ENCODE data around the gene NR6A1.

NR6A1 gene

DNA sequence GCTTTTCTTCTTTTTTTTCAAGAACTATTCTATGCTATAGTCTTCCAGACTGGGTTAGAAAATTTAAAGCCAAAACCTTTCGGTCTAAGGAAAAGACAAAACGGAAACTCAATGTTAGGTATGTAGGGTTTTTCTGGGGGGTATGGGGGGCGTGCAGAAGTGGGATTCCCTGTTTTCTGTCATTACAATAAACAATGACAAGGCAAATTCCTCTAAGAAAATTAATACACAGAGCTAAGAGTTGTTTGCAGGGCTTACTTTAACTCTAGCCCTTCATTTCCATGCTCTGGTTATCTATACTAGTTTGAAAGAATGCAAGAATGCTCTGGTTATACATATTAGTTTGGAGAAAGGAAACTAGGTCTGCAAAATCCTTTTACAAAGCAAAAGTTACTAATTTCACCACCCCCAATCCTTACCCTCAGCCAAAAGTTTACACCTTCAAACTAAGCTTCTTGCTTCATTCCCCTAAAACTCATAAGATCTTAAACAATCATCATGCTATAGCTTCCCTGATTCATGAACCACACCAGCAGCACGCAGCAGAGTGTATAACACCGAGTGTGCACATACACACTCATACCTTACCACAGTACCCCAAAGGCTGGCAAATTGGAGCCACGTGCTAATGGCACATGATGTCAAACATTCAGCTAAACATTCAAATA is 174.8 kb downstream of the NR6A1 start:
- Histone ChIP-seq H2BK120ac (ENCODE audit: low read depth, low read length) (no peak overlapping the region), H2BK5ac (ENCODE audit: low read length) (no peak overlapping the region), H3K23ac (ENCODE audit: low read length) (no peak overlapping the region), H3K79me2 (ENCODE audit: control insufficient read depth, insufficient read depth, low read length) (peaks cover 2% of the 10 kb centered on the region), H3K4me3 (ENCODE audit: low read length) (no peak overlapping the region), H3K27ac (ENCODE audit: low read depth, low read length) (no peak overlapping the region), H3K79me1 (ENCODE audit: low read length) (peaks cover 3% of the 10 kb centered on the region), H3K4me2 (ENCODE audit: low read length) (no peak overlapping the region), H3K56ac (ENCODE audit: low read length) (no peak overlapping the region), H3K18ac (ENCODE audit: low read length) (peak overlapping the region; percentile 30), H3K4ac (ENCODE audit: low read depth, low read length) (peak overlapping the region; percentile 70), H3K36me3 (ENCODE audit: control insufficient read depth, insufficient read depth, low read length) (no peaks in the 10 kb centered on the region), H4K8ac (ENCODE audit: low read depth, low read length) (no peak overlapping the region), H3K27me3 (ENCODE audit: insufficient read depth, low read length, poor library complexity) (no peaks in the 10 kb centered on the region), H4K5ac (ENCODE audit: low read length) (no peak overlapping the region), H3K4me1 (ENCODE audit: control insufficient read depth, low read depth, low read length) (peaks cover 35% of the 10 kb centered on the region), H2BK15ac (replicated peaks; ENCODE audit: low read depth) (no peak overlapping the region), H2AK5ac (ENCODE audit: low read length) (no peak overlapping the region), H3K9ac (ENCODE audit: low read length) (peak overlapping the region; percentile 0)
- DNase-seq, result no peak
- whole genome bisulfite sequencing (ENCODE audit: extremely low coverage, insufficient coverage, low lambda C conversion rate), result no CpG with 5 or more reads among the region's 6 CpGs

DNA sequence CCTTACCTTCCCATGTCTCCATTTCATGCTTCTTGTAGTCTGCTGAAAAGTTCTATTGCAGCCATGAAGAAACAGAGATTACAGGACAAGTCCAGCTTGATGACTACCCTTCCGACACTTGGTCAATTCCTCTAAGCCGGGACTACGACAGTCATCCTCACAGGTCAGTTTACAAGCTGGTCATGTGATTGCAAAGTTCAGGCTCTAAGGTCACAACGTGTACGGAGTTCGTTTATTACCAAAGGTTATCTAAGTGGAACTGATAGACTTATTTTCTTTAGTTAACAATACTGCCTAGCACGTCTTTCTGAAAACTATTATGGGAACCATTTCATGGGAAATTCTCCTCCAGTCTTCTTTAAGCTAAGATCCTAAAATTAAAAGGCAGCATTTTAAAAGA is 175.4 kb downstream of the NR6A1 start:
- Histone ChIP-seq H3K4me2 (ENCODE audit: low read length) (no peak overlapping the region), H3K56ac (ENCODE audit: low read length) (peak overlapping the region; percentile 75), H3K36me3 (ENCODE audit: control insufficient read depth, insufficient read depth, low read length) (no peaks in the 10 kb centered on the region), H3K79me2 (ENCODE audit: control insufficient read depth, insufficient read depth, low read length) (peaks cover 2% of the 10 kb centered on the region), H3K9ac (ENCODE audit: low read length) (no peak overlapping the region), H3K4me3 (ENCODE audit: low read length) (no peak overlapping the region), H3K27me3 (ENCODE audit: insufficient read depth, low read length, poor library complexity) (no peaks in the 10 kb centered on the region), H3K23ac (ENCODE audit: low read length) (no peak overlapping the region), H4K5ac (ENCODE audit: low read length) (no peak overlapping the region), H3K4ac (ENCODE audit: low read depth, low read length) (no peak overlapping the region), H3K18ac (ENCODE audit: low read length) (peak overlapping the region; percentile 68), H3K4me1 (ENCODE audit: control insufficient read depth, low read depth, low read length) (peaks cover 40% of the 10 kb centered on the region), H2BK120ac (ENCODE audit: low read depth, low read length) (peak overlapping the region; percentile 96), H2BK15ac (replicated peaks; ENCODE audit: low read depth) (peak overlapping the region; percentile 99), H4K8ac (ENCODE audit: low read depth, low read length) (no peak overlapping the region), H2BK5ac (ENCODE audit: low read length) (peak overlapping the region; percentile 14), H3K79me1 (ENCODE audit: low read length) (peaks cover 3% of the 10 kb centered on the region), H3K27ac (ENCODE audit: low read depth, low read length) (no peak overlapping the region), H2AK5ac (ENCODE audit: low read length) (peak overlapping the region; percentile 23)
- peak; percentile 49 for DNase-seq
- WGBS (ENCODE audit: extremely low coverage, insufficient coverage, low lambda C conversion rate), result no CpG with 5 or more reads among the region's 7 CpGs

DNA sequence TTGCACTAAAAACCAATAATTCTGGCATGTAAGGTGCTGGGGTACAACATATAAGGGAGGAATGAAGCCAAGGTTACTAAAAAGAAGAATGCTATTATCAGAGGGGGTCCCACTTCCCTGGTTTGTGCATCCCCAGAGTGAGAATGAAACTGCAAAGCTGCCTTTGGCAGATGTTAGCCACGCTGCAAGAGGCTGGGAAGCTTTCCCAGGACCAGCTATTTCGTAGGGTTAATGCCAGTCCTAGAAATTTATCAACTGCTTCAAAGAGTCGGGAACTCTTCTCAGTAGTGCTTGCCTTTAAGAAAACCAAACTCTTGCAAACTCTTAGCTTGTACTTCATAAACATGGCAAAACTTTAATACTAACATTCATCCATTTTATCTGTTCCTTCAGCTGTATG is 176.4 kb downstream of the NR6A1 start:
- Histone ChIP-seq H3K4me1 (ENCODE audit: control insufficient read depth, low read depth, low read length) (peaks cover 42% of the 10 kb centered on the region), H3K56ac (ENCODE audit: low read length) (peak overlapping the region; percentile 54), H2BK5ac (ENCODE audit: low read length) (peak overlapping the region; percentile 12), H4K8ac (ENCODE audit: low read depth, low read length) (no peak overlapping the region), H3K27ac (ENCODE audit: low read depth, low read length) (peak overlapping the region; percentile 72), H3K4me3 (ENCODE audit: low read length) (no peak overlapping the region), H3K9ac (ENCODE audit: low read length) (peak overlapping the region; percentile 12), H3K36me3 (ENCODE audit: control insufficient read depth, insufficient read depth, low read length) (no peaks in the 10 kb centered on the region), H3K18ac (ENCODE audit: low read length) (peak overlapping the region; percentile 61), H2BK15ac (replicated peaks; ENCODE audit: low read depth) (peak overlapping the region; percentile 99), H3K79me2 (ENCODE audit: control insufficient read depth, insufficient read depth, low read length) (peaks cover 2% of the 10 kb centered on the region), H2BK120ac (ENCODE audit: low read depth, low read length) (no peak overlapping the region), H3K4ac (ENCODE audit: low read depth, low read length) (no peak overlapping the region), H3K4me2 (ENCODE audit: low read length) (no peak overlapping the region), H4K5ac (ENCODE audit: low read length) (no peak overlapping the region), H3K27me3 (ENCODE audit: insufficient read depth, low read length, poor library complexity) (no peaks in the 10 kb centered on the region), H3K23ac (ENCODE audit: low read length) (no peak overlapping the region), H2AK5ac (ENCODE audit: low read length) (peak overlapping the region; percentile 8), H3K79me1 (ENCODE audit: low read length) (peaks cover 3% of the 10 kb centered on the region)
- WGBS (ENCODE audit: extremely low coverage, insufficient coverage, low lambda C conversion rate), result no CpG with 5 or more reads among the region's 3 CpGs
- DNase-seq, result peak; percentile 47

DNA sequence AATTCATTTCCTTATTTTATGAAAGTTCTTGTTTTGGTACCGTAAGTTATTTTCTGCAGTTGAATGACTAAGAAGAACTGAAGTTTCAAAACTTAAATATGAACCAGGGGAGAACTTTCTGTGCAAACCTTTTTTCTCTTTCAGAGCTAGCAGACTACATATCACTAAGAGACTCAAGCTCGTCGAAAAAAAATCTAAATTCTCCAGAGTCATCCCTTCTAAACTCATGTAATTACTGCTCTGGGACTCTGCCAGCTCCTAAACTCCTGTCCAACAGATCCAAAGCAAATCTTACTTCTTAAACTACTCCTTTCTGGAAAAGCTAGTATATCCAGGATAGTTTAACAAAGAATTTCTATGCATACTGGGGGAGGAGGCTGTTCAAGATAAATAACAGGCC is 176.9 kb downstream of the NR6A1 start:
- H2BK15ac ChIP-seq (replicated peaks; ENCODE audit: low read depth), result peak overlapping the region; percentile 57
- no peak overlapping the region for H4K8ac ChIP-seq (ENCODE audit: low read depth, low read length)
- peak overlapping the region; percentile 73 for H2BK120ac ChIP-seq (ENCODE audit: low read depth, low read length)
- no peak overlapping the region for H3K4ac ChIP-seq (ENCODE audit: low read depth, low read length)
- H3K79me2 ChIP-seq (ENCODE audit: control insufficient read depth, insufficient read depth, low read length), result peaks cover 2% of the 10 kb centered on the region
- peak overlapping the region; percentile 66 for H3K56ac ChIP-seq (ENCODE audit: low read length)
- no peak overlapping the region for H3K27ac ChIP-seq (ENCODE audit: low read depth, low read length)
- H3K4me3 ChIP-seq (ENCODE audit: low read length), result no peak overlapping the region
- peaks cover 3% of the 10 kb centered on the region for H3K79me1 ChIP-seq (ENCODE audit: low read length)
- H3K4me1 ChIP-seq (ENCODE audit: control insufficient read depth, low read depth, low read length), result peaks cover 42% of the 10 kb centered on the region
- H3K9ac ChIP-seq (ENCODE audit: low read length), result peak overlapping the region; percentile 42
- no peaks in the 10 kb centered on the region for H3K36me3 ChIP-seq (ENCODE audit: control insufficient read depth, insufficient read depth, low read length)
- no peak overlapping the region for H4K5ac ChIP-seq (ENCODE audit: low read length)
- H3K23ac ChIP-seq (ENCODE audit: low read length), result no peak overlapping the region
- no CpG with 5 or more reads among the region's 3 CpGs for WGBS (ENCODE audit: extremely low coverage, insufficient coverage, low lambda C conversion rate)
- no peaks in the 10 kb centered on the region for H3K27me3 ChIP-seq (ENCODE audit: insufficient read depth, low read length, poor library complexity)
- H2BK5ac ChIP-seq (ENCODE audit: low read length), result peak overlapping the region; percentile 77
- H2AK5ac ChIP-seq (ENCODE audit: low read length), result no peak overlapping the region
- no peak for DNase-seq
- H3K4me2 ChIP-seq (ENCODE audit: low read length), result no peak overlapping the region
- H3K18ac ChIP-seq (ENCODE audit: low read length), result peak overlapping the region; percentile 84

DNA sequence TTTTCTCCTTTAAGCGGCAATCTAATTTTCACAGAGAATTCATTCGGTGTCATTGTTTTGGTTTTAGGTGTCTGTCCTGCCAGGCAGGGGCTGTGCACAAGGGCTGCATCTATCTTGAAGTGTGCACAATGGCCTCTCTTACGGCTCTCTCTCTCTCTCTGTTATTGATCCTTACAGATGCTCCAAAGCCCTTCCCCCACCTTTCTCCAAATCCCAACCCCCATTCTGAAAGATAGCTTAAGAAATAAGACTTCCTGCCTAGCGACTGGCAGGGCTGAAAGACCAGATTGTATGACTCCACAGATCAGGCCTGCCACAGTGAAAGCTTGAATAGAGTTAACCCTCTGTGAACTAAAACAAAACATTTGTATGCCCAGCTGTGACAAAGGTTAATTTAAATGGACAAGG is 177.5 kb downstream of the NR6A1 start:
- peak overlapping the region; percentile 71 for H3K56ac ChIP-seq (ENCODE audit: low read length)
- H3K36me3 ChIP-seq (ENCODE audit: control insufficient read depth, insufficient read depth, low read length), result no peaks in the 10 kb centered on the region
- H4K5ac ChIP-seq (ENCODE audit: low read length), result no peak overlapping the region
- H3K27me3 ChIP-seq (ENCODE audit: insufficient read depth, low read length, poor library complexity), result no peaks in the 10 kb centered on the region
- H3K4me1 ChIP-seq (ENCODE audit: control insufficient read depth, low read depth, low read length), result peaks cover 42% of the 10 kb centered on the region
- DNase-seq, result peak; percentile 94
- H3K79me2 ChIP-seq (ENCODE audit: control insufficient read depth, insufficient read depth, low read length), result peaks cover 2% of the 10 kb centered on the region
- H2AK5ac ChIP-seq (ENCODE audit: low read length), result no peak overlapping the region
- no CpG with 5 or more reads among the region's 4 CpGs for WGBS (ENCODE audit: extremely low coverage, insufficient coverage, low lambda C conversion rate)
- H2BK5ac ChIP-seq (ENCODE audit: low read length), result peak overlapping the region; percentile 83
- H3K23ac ChIP-seq (ENCODE audit: low read length), result no peak overlapping the region
- H3K27ac ChIP-seq (ENCODE audit: low read depth, low read length), result peak overlapping the region; percentile 77
- H3K18ac ChIP-seq (ENCODE audit: low read length), result peak overlapping the region; percentile 97
- H3K79me1 ChIP-seq (ENCODE audit: low read length), result peaks cover 3% of the 10 kb centered on the region
- no peak overlapping the region for H2BK120ac ChIP-seq (ENCODE audit: low read depth, low read length)
- H2BK15ac ChIP-seq (replicated peaks; ENCODE audit: low read depth), result peak overlapping the region; percentile 57
- H3K4ac ChIP-seq (ENCODE audit: low read depth, low read length), result no peak overlapping the region
- peak overlapping the region; percentile 14 for H3K9ac ChIP-seq (ENCODE audit: low read length)
- H3K4me3 ChIP-seq (ENCODE audit: low read length), result no peak overlapping the region
- no peak overlapping the region for H4K8ac ChIP-seq (ENCODE audit: low read depth, low read length)
- H3K4me2 ChIP-seq (ENCODE audit: low read length), result peak overlapping the region; percentile 9

DNA sequence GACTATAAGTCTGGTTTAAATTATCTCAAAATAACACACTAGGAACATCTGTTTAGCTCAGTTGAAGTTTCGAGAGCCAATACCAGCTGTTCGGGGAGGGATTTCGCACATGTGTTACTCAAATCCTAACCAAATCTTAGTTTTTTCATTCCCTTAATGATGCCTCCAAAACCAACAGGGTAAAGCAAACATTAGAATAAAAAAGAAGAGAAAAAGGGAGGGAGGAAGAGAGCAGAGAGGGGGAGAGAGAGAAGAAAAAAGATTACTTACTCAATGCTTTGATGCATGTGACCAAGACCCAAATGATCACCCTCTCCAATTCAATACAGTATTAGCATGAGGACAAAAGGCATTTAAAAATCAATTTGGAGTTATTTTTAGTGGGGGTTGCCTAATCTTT is 177.9 kb downstream of the NR6A1 start:
- peak overlapping the region; percentile 77 for H3K27ac ChIP-seq (ENCODE audit: low read depth, low read length)
- no peak overlapping the region for H2BK120ac ChIP-seq (ENCODE audit: low read depth, low read length)

More for the DNA sequence above, 177.9 kb downstream of the NR6A1 start:
- Histone ChIP-seq H2BK5ac (ENCODE audit: low read length) (peak overlapping the region; percentile 4), H4K5ac (ENCODE audit: low read length) (no peak overlapping the region), H2BK15ac (replicated peaks; ENCODE audit: low read depth) (peak overlapping the region; percentile 57), H3K4me2 (ENCODE audit: low read length) (peak overlapping the region; percentile 9), H3K27me3 (ENCODE audit: insufficient read depth, low read length, poor library complexity) (no peaks in the 10 kb centered on the region), H3K56ac (ENCODE audit: low read length) (peak overlapping the region; percentile 71), H3K9ac (ENCODE audit: low read length) (peak overlapping the region; percentile 14), H3K4me1 (ENCODE audit: control insufficient read depth, low read depth, low read length) (peaks cover 42% of the 10 kb centered on the region), H3K79me1 (ENCODE audit: low read length) (peaks cover 3% of the 10 kb centered on the region), H2AK5ac (ENCODE audit: low read length) (no peak overlapping the region), H3K36me3 (ENCODE audit: control insufficient read depth, insufficient read depth, low read length) (no peaks in the 10 kb centered on the region), H3K23ac (ENCODE audit: low read length) (no peak overlapping the region), H3K18ac (ENCODE audit: low read length) (peak overlapping the region; percentile 97), H3K79me2 (ENCODE audit: control insufficient read depth, insufficient read depth, low read length) (peaks cover 2% of the 10 kb centered on the region), H3K4ac (ENCODE audit: low read depth, low read length) (no peak overlapping the region), H3K4me3 (ENCODE audit: low read length) (no peak overlapping the region), H4K8ac (ENCODE audit: low read depth, low read length) (peak overlapping the region; percentile 5)
- DNase-seq, result no peak
- WGBS (ENCODE audit: extremely low coverage, insufficient coverage, low lambda C conversion rate), result no CpG with 5 or more reads among the region's 3 CpGs

Data from mesendoderm (in vitro differentiated cells).